ENCODE measurements around the gene RFNG.
"Not testable (repeated sequence)": the region's sequence is repeated elsewhere in the genome, so short reads cannot be mapped to it uniquely, and the experiment has no call there.

Gene RFNG

GRCh38 chr17:82045936-82046484, 5.6 kb downstream of the RFNG start:
- DNase-seq (ENCODE audit: low read depth) = no peak
- TF ChIP-seq, protein P1, sequence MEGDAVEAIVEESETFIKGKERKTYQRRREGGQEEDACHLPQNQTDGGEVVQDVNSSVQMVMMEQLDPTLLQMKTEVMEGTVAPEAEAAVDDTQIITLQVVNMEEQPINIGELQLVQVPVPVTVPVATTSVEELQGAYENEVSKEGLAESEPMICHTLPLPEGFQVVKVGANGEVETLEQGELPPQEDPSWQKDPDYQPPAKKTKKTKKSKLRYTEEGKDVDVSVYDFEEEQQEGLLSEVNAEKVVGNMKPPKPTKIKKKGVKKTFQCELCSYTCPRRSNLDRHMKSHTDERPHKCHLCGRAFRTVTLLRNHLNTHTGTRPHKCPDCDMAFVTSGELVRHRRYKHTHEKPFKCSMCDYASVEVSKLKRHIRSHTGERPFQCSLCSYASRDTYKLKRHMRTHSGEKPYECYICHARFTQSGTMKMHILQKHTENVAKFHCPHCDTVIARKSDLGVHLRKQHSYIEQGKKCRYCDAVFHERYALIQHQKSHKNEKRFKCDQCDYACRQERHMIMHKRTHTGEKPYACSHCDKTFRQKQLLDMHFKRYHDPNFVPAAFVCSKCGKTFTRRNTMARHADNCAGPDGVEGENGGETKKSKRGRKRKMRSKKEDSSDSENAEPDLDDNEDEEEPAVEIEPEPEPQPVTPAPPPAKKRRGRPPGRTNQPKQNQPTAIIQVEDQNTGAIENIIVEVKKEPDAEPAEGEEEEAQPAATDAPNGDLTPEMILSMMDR (conservative IDR thresholded peaks at IDR 0.05; ENCODE audit: low read depth, low read length) = no peak
- no peak overlapping the region for H3K4me3 ChIP-seq (ENCODE audit: low read depth, low read length)

DNA sequence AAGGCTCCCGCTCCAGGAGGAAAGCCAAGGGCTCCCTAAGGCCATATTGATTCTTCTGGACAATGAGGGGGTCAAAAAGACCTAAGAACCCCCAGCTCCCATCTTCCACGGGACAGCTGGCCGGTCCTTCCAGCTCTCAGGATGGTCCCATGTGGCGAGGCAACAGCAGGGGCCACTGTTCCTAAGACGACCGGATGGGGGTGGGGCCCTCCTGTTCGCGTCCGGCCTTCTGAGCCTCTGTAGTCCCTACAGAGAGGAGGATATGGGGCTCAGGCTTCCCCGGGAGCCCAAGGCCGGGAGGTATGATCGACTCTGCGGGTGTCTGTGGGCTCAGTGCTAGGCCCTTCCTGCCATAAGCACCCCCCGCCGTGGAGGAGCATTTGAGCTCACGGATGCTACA, 8.1 kb downstream of the RFNG start:
- DNase-seq (ENCODE audit: low read depth) = no peak
- H3K4me3 ChIP-seq (ENCODE audit: low read depth, low read length) = no peak overlapping the region
- TF ChIP-seq, protein P1 (conservative IDR thresholded peaks at IDR 0.05; ENCODE audit: low read depth, low read length) = no peak

- no peak for DNase-seq (ENCODE audit: low read depth)
- TF ChIP-seq, protein P1 (conservative IDR thresholded peaks at IDR 0.05; ENCODE audit: low read depth, low read length) = no peak
- H3K4me3 ChIP-seq (ENCODE audit: low read depth, low read length) = no peak overlapping the region
Observed at GRCh38 chr17:82042649-82043048, 9.0 kb downstream of the RFNG start.

- H3K4me3 ChIP-seq (ENCODE audit: low read depth, low read length) = no peak overlapping the region
- TF ChIP-seq, protein P1 (conservative IDR thresholded peaks at IDR 0.05; ENCODE audit: low read depth, low read length) = no peak
- peak; percentile 32 for DNase-seq (ENCODE audit: low read depth)
Observed at GRCh38 chr17:82041144-82041814, 10.3 kb downstream of the RFNG start.

GRCh38 chr17:82039695-82040299, 11.8 kb downstream of the RFNG start:
- TF ChIP-seq, protein P1 (conservative IDR thresholded peaks at IDR 0.05; ENCODE audit: low read depth, low read length) = no peak
- H3K4me3 ChIP-seq (ENCODE audit: low read depth, low read length) = no peak overlapping the region
- DNase-seq (ENCODE audit: low read depth) = no peak

- H3K4me3 ChIP-seq (ENCODE audit: low read depth, low read length) = not testable (repeated sequence)
Observed at GRCh38 chr17:82038796-82039409, 12.7 kb downstream of the RFNG start.

DNA sequence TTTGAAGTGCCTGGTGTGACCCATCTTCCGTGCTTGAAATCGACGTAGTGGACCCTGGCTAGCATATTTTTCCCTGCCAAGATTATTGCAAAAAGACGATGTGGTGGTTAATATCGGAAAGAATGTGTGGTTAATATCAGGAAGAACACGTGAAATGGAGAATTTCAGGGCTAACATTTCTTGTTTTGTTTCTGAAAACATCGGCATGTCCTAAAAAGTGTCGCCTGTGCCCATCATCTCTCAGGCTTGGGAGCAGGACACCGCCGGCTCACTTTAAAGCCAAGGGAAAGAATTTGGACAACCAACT, 13.8 kb downstream of the RFNG start:
- DNase-seq (ENCODE audit: low read depth) = no peak
- peak overlapping the region; percentile 37 for H3K4me3 ChIP-seq (ENCODE audit: low read depth, low read length)
- TF ChIP-seq, protein P1 (conservative IDR thresholded peaks at IDR 0.05; ENCODE audit: low read depth, low read length) = no peak

More at GRCh38 chr17:82038796-82039409, 12.7 kb downstream of the RFNG start:
- not testable (repeated sequence) for DNase-seq (ENCODE audit: low read depth)
